GM21360 (cell line): ENCODE results near the gene PHETA2.
"Not testable (repeated sequence)": the region's sequence is repeated elsewhere in the genome, so short reads cannot be mapped to it uniquely, and the experiment has no call there.

Experiments
- ATAC-seq: cut with Tn5 transposase; IDR thresholded peaks from one replicate; pipeline ENCODE4 v1.9.1; 2021; ENCODE audit warnings: mild to moderate bottlenecking, moderate library complexity; ENCODE audit not compliant: unreplicated experiment

Gene PHETA2

GRCh38 chr22:42101199-42101598, 27.2 kb downstream of the PHETA2 start:
- ATAC-seq, result no peak

GRCh38 chr22:42104332-42104860, 30.3 kb downstream of the PHETA2 start:
- ATAC-seq, result not testable (repeated sequence)

- ATAC-seq, result no peak
Measured at GRCh38 chr22:42108848-42109247, 34.8 kb downstream of the PHETA2 start.

GRCh38 chr22:42111798-42112197, 37.8 kb downstream of the PHETA2 start:
- ATAC-seq, result no peak

GRCh38 chr22:42112793-42113192, 38.7 kb downstream of the PHETA2 start:
- not testable (repeated sequence) for ATAC-seq

- no peak for ATAC-seq
Measured at GRCh38 chr22:42114721-42115120, 40.7 kb downstream of the PHETA2 start.

GRCh38 chr22:42115420-42115830, 41.4 kb downstream of the PHETA2 start:
- ATAC-seq, result not testable (repeated sequence)

- no peak for ATAC-seq
Measured at GRCh38 chr22:42116848-42117424, 42.9 kb downstream of the PHETA2 start.

- not testable (repeated sequence) for ATAC-seq
Measured at GRCh38 chr22:42120231-42121021, 46.4 kb downstream of the PHETA2 start.

GRCh38 chr22:42123529-42123928, 49.5 kb downstream of the PHETA2 start:
- not testable (repeated sequence) for ATAC-seq

- ATAC-seq, result no peak
Measured at GRCh38 chr22:42127606-42128005, 53.6 kb downstream of the PHETA2 start.

GRCh38 chr22:42128007-42128406, 54.0 kb downstream of the PHETA2 start:
- ATAC-seq, result not testable (repeated sequence)
